Right lobe of liver (tissue), 4 donors: Measurements from ENCODE around the gene ZNF346.

Experiments
- CTCF ChIP-seq, 4 donors: fragments of 200-600 bp in 3 of 4; fragments of 450-650 bp in 1 of 4; IDR thresholded peaks; one replicate each; pipeline versions ENCODE4 v1.5.1 to v1.8.0; 2016 to 2022; ENCODE audit warnings: antibody characterized with exemption in 4 of 4, mild to moderate bottlenecking in 2 of 4
- POLR2A ChIP-seq: fragments of 450-650 bp; IDR thresholded peaks from one replicate; pipeline ENCODE4 v1.6.1; 2017; ENCODE audit warnings: antibody characterized with exemption, mild to moderate bottlenecking
- donor health status: DM: no; HTN: no; CAD: no.
- donor health status: DM: no; HTN: no; CAD: no.
- donor health status: DM: no; HTN: yes; CAD: no.

- no peak for TF ChIP-seq CTCF (IDR thresholded peaks at IDR 0.05)
- TF ChIP-seq POLR2A: no peak
These were observed 59.4 kb downstream of the ZNF346 start for GRCh38 chr5:177081859-177082258.
